ENCODE measurements around the gene PPP1R36.

PPP1R36 gene

DNA sequence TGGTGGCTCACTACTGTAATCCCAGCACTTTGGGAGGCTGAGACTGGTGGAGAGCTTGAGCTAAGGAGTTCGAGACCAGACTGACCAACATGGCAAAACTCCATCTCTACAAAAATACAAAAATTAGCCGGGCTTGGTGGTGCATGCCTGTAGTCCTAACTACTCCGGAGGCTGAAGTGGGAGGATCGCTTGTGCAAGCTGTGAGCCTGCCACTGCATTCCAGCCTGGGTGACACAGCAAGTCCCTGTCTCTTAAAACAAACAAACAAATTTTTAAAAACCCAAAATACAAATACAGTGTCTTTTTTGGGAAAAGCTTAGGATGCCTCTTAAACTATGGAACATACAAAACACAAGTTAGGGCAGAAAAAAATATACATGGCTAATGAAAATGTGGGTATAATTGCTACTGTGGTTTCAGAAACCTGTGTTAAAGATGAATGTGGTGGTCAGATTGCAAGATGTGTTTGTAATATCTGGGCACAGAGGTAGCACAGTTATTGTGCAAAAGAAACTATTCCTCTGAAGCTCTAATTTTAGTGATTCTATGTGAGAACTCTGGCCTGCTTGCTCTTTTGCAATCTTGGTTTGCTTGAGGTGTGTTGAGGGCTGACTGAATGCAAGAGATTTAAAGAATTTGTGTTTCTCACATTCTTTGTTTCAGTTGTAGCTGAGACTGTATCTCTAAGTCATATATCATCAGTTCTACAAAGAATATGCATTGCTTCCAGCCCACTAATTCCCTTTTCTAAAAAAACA, 13.1 kb upstream of the PPP1R36 start:
- Histone ChIP-seq H3K36me3 (replicated peaks; ENCODE audit: insufficient read depth, low read length) (no peaks in the 10 kb centered on the region), H3K27ac (ENCODE audit: low read length) (no peak overlapping the region), H3K4me2 (ENCODE audit: low read depth, low read length) (no peak overlapping the region), H4K20me1 (ENCODE audit: insufficient read depth, low read length) (no peaks in the 10 kb centered on the region), H3K9me3 (replicated peaks; ENCODE audit: insufficient read depth, low read length) (no peaks in the 10 kb centered on the region), H3K79me2 (ENCODE audit: low read length) (no peaks in the 10 kb centered on the region), H3K27me3 (replicated peaks; ENCODE audit: insufficient read depth, low read length) (no peaks in the 10 kb centered on the region), H3K4me3 (ENCODE audit: low read length) (no peak overlapping the region), H3F3A (ENCODE audit: insufficient read depth, low read length) (no peaks in the 10 kb centered on the region), H3K9ac (ENCODE audit: low read length) (no peak overlapping the region), H2AFZ (ENCODE audit: low read length) (no peak overlapping the region), H3K9me2 (replicated peaks; ENCODE audit: insufficient read depth, low read length) (no peaks in the 10 kb centered on the region), H3K4me1 (ENCODE audit: low read length) (no peaks in the 10 kb centered on the region)
- no peak for TF ChIP-seq EZH2phosphoT487 (IDR thresholded peaks at IDR 0.05; ENCODE audit: low read length)
- TF ChIP-seq, protein P1, sequence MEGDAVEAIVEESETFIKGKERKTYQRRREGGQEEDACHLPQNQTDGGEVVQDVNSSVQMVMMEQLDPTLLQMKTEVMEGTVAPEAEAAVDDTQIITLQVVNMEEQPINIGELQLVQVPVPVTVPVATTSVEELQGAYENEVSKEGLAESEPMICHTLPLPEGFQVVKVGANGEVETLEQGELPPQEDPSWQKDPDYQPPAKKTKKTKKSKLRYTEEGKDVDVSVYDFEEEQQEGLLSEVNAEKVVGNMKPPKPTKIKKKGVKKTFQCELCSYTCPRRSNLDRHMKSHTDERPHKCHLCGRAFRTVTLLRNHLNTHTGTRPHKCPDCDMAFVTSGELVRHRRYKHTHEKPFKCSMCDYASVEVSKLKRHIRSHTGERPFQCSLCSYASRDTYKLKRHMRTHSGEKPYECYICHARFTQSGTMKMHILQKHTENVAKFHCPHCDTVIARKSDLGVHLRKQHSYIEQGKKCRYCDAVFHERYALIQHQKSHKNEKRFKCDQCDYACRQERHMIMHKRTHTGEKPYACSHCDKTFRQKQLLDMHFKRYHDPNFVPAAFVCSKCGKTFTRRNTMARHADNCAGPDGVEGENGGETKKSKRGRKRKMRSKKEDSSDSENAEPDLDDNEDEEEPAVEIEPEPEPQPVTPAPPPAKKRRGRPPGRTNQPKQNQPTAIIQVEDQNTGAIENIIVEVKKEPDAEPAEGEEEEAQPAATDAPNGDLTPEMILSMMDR (IDR thresholded peaks at IDR 0.05; ENCODE audit: low read length) = no peak
- TF ChIP-seq EZH2 (optimal IDR thresholded peaks at IDR 0.05; ENCODE audit: low read depth, low read length) = no peak
- DNase-seq = no peak

DNA sequence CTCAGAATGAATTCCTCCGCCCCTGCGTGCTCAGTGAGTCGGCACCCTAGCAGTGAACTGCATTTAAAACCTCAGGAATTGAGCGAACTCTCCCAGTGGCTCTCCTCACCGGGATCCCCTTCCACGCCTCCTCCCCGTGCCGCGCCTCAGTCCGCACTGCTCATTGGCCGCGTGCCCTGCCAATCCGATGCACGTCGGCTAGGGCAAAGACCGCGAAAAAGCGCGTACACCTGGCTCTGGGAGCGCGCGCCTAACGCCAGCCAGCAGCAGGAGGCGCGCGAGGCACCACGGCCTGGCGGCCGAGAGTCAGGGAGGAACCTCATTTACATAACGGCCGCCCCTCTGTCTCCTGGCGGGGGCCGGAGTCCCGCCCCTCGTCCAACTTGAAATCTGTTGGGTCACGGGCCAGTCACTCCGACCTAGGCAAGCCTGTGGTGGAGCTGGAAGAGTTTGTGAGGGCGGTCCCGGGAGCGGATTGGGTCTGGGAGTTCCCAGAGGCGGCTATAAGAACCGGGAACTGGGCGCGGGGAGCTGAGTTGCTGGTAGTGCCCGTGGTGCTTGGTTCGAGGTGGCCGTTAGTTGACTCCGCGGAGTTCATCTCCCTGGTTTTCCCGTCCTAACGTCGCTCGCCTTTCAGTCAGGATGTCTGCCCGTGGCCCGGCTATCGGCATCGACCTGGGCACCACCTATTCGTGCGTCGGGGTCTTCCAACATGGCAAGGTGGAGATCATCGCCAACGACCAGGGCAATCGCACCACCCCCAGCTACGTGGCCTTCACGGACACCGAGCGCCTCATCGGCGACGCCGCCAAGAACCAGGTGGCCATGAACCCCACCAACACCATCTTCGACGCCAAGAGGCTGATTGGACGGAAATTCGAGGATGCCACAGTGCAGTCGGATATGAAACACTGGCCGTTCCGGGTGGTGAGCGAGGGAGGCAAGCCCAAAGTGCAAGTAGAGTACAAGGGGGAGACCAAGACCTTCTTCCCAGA, 9.3 kb upstream of the PPP1R36 start, which contains the start of gene HSPA2:
TSS of gene HSPA2 (plus strand) at position 534 of the 995 bp plus-strand sequence. CDS start at position 643, 109 bp downstream.
- Histone ChIP-seq H3K9me2 (replicated peaks; ENCODE audit: insufficient read depth, low read length) (no peaks in the 10 kb centered on the region), H3K9me3 (replicated peaks; ENCODE audit: insufficient read depth, low read length) (no peaks in the 10 kb centered on the region), H4K20me1 (ENCODE audit: insufficient read depth, low read length) (no peaks in the 10 kb centered on the region), H3K4me2 (ENCODE audit: low read depth, low read length) (peak within 1 kb of the TSS; percentile 47; the same call in 1 of the 2 replicates), H3K79me2 (ENCODE audit: low read length) (no peaks in the 10 kb centered on the region), H3K36me3 (replicated peaks; ENCODE audit: insufficient read depth, low read length) (no peaks in the 10 kb centered on the region), H2AFZ (ENCODE audit: low read length) (peak within 1 kb of the TSS; percentile 82), H3K9ac (ENCODE audit: low read length) (peak within 1 kb of the TSS; percentile 50; the same call in 1 of the 2 replicates), H3K27ac (ENCODE audit: low read length) (peak within 1 kb of the TSS; percentile 51; the same call in 1 of the 2 replicates), H3K4me1 (ENCODE audit: low read length) (no peaks in the 10 kb centered on the region), H3K27me3 (replicated peaks; ENCODE audit: insufficient read depth, low read length) (no peaks in the 10 kb centered on the region), H3K4me3 (ENCODE audit: low read length) (peak within 1 kb of the TSS; percentile 73), H3F3A (ENCODE audit: insufficient read depth, low read length) (no peaks in the 10 kb centered on the region)
- DNase-seq = peak; percentile 92
- TF ChIP-seq EZH2phosphoT487 (IDR thresholded peaks at IDR 0.05; ENCODE audit: low read length) (no peak), EZH2 (optimal IDR thresholded peaks at IDR 0.05; ENCODE audit: low read depth, low read length) (no peak)
- TF ChIP-seq, protein P1 (IDR thresholded peaks at IDR 0.05; ENCODE audit: low read length) = peak; percentile 55

DNA sequence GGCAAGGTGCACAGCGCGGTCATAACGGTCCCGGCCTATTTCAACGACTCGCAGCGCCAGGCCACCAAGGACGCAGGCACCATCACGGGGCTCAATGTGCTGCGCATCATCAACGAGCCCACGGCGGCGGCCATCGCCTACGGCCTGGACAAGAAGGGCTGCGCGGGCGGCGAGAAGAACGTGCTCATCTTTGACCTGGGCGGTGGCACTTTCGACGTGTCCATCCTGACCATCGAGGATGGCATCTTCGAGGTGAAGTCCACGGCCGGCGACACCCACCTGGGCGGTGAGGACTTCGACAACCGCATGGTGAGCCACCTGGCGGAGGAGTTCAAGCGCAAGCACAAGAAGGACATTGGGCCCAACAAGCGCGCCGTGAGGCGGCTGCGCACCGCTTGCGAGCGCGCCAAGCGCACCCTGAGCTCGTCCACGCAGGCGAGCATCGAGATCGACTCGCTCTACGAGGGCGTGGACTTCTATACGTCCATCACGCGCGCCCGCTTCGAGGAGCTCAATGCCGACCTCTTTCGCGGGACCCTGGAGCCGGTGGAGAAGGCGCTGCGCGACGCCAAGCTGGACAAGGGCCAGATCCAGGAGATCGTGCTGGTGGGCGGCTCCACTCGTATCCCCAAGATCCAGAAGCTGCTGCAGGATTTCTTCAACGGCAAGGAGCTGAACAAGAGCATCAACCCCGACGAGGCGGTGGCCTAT, 8.3 kb upstream of the PPP1R36 start:
- no peak overlapping the region for H3K4me2 ChIP-seq (ENCODE audit: low read depth, low read length)
- H3K27ac ChIP-seq (ENCODE audit: low read length) = no peak overlapping the region
- no peaks in the 10 kb centered on the region for H3K36me3 ChIP-seq (replicated peaks; ENCODE audit: insufficient read depth, low read length)
- no peaks in the 10 kb centered on the region for H3K27me3 ChIP-seq (replicated peaks; ENCODE audit: insufficient read depth, low read length)
- no peaks in the 10 kb centered on the region for H3K4me1 ChIP-seq (ENCODE audit: low read length)
- H4K20me1 ChIP-seq (ENCODE audit: insufficient read depth, low read length) = no peaks in the 10 kb centered on the region
- no peaks in the 10 kb centered on the region for H3K79me2 ChIP-seq (ENCODE audit: low read length)
- H3K9me3 ChIP-seq (replicated peaks; ENCODE audit: insufficient read depth, low read length) = no peaks in the 10 kb centered on the region
- H3K9me2 ChIP-seq (replicated peaks; ENCODE audit: insufficient read depth, low read length) = no peaks in the 10 kb centered on the region
- TF ChIP-seq EZH2 (optimal IDR thresholded peaks at IDR 0.05; ENCODE audit: low read depth, low read length) (no peak), EZH2phosphoT487 (IDR thresholded peaks at IDR 0.05; ENCODE audit: low read length) (no peak)
- TF ChIP-seq, protein P1 (IDR thresholded peaks at IDR 0.05; ENCODE audit: low read length) = no peak
- DNase-seq = no peak
- H3K4me3 ChIP-seq (ENCODE audit: low read length) = no peak overlapping the region
- H2AFZ ChIP-seq (ENCODE audit: low read length) = no peak overlapping the region
- H3F3A ChIP-seq (ENCODE audit: insufficient read depth, low read length) = no peaks in the 10 kb centered on the region
- H3K9ac ChIP-seq (ENCODE audit: low read length) = no peak overlapping the region
